K562 (cell line): ENCODE data around the gene RUNX3. TPM values are rescaled to one million over a fixed set of nuclear protein-coding genes. Genes with fewer than 3 reads are reported as not detected.

Experiments used
- BACH1 ChIP-seq: fragments of 200-800 bp; sonication (Bioruptor generic); IDR thresholded peaks from 2 replicates; pipeline ENCODE4 v1.6.1; 2016; ENCODE audit warnings: missing genetic modification characterization, missing compliant biosample characterization
- CBFB ChIP-seq: sonication (generic); formaldehyde crosslinking; IDR thresholded peaks from 2 replicates; pipeline ENCODE4 v1.4.0; 2020; ENCODE audit warnings: mild to moderate bottlenecking, missing genetic modification reagents
- CTBP1 ChIP-seq: fragments of 450-650 bp; IDR thresholded peaks from 2 replicates; pipeline ENCODE4 v1.6.1; 2016; ENCODE audit warnings: borderline replicate concordance
- ETV5 ChIP-seq: sonication (generic); formaldehyde crosslinking; IDR thresholded peaks from 2 replicates; pipeline ENCODE4 v1.4.0; 2020; ENCODE audit warnings: low read depth, mild to moderate bottlenecking, missing genetic modification reagents
- POLR2H ChIP-seq: IDR thresholded peaks from 2 replicates; pipeline ENCODE4 v1.6.1; 2016; ENCODE audit warnings: missing genetic modification characterization, low read depth, mild to moderate bottlenecking, control low read depth, missing compliant biosample characterization, moderate library complexity
- SMC3 ChIP-seq: conservative IDR thresholded peaks from 2 replicates; pipeline ENCODE4 v1.6.1; 2011; ENCODE audit warnings: low read depth, low read length, improper control_type of control experiment; ENCODE audit not compliant: insufficient read depth
- SPI1 ChIP-seq: IDR thresholded peaks from 2 replicates; pipeline ENCODE4 v1.6.1; 2011; ENCODE audit warnings: low read depth, low read length, control low read depth, borderline replicate concordance
- SREBF1 ChIP-seq: fragments of 150-350 bp; IDR thresholded peaks from 2 replicates; pipeline ENCODE4 v1.6.1; 2014; ENCODE audit warnings: antibody characterized with exemption, low read depth, low read length, borderline replicate concordance
- ZNF583 ChIP-seq: fragments of 250-450 bp; sonication (Bioruptor Pico); IDR thresholded peaks from 2 replicates; pipeline ENCODE4 v1.4.0; 2020
- polyA plus RNA-seq, 8 experiments: library from polyadenylated mRNA; depleted of rRNA in 4 of 8; stranded (reverse) in 5 of 8; unstranded in 3 of 8; fragments of >200 nt; fragmentation: Nextera tagmentation in 2 of 8; fragmentation: Illumina TruSeq in 1 of 8; extraction: Ambion mirVana in 2 of 8; extraction: Trizol in 1 of 8; gene quantifications; 2 replicates each; pipeline versions ENCODE4 v1.2.1 to v1.2.3, GENCODE V29; 2011 to 2014; ENCODE audit warnings: inconsistent platforms in 1 of 8, missing spikeins in 1 of 8
- total RNA-seq, 7 experiments: library from RNA; depleted of rRNA in 6 of 7; stranded (reverse); fragments of >200 nt in 6 of 7; fragmentation: Illumina TruSeq in 2 of 7; extraction: Trizol in 2 of 7; gene quantifications; 2 replicates each; pipeline versions ENCODE4 v1.2.1 to v1.2.3, GENCODE V29; 2011 to 2021; ENCODE audit warnings: low replicate concordance in 1 of 7
- TF ChIP-seq, protein P1 (sequence below): sonication (generic); formaldehyde crosslinking; IDR thresholded peaks from 2 replicates; pipeline ENCODE4 v1.8.1; 2023; ENCODE audit warnings: mild to moderate bottlenecking, missing genetic modification reagents, moderate library complexity
- TF ChIP-seq, protein P2 (sequence below), 3 experiments: IDR thresholded peaks in 2 of 3; conservative IDR thresholded peaks in 1 of 3; 2 replicates each; pipeline ENCODE4 v1.5.1; 2011 to 2012; ENCODE audit warnings: low read length in 3 of 3, mild to moderate bottlenecking in 3 of 3, control low read depth in 2 of 3, improper control_type of control experiment in 1 of 3, inconsistent platforms in 1 of 3, low read depth in 1 of 3, mixed read lengths in 1 of 3, moderate library complexity in 1 of 3; ENCODE audit not compliant: insufficient read depth in 2 of 3
- TF ChIP-seq, protein P3 (sequence below): sonication (generic); formaldehyde crosslinking; IDR thresholded peaks from 2 replicates; pipeline ENCODE4 v1.8.0; 2022; ENCODE audit warnings: mild to moderate bottlenecking, missing genetic modification reagents
- TF ChIP-seq, protein P4 (sequence below): fragments of 450-650 bp; formaldehyde crosslinking; IDR thresholded peaks from 2 replicates; pipeline ENCODE4 v1.4.0; 2020; ENCODE audit warnings: mild to moderate bottlenecking, moderate library complexity
- TF ChIP-seq, protein P5 (sequence below): fragments of 250-450 bp; sonication (Bioruptor Pico); IDR thresholded peaks from 2 replicates; pipeline ENCODE4 v1.4.0; 2020

Gene RUNX3
- total and polyA plus RNA-seq, 9 of the 15 experiments (the other 6 are each of a cell fraction or from before 2014, with no cell fraction given) = 0.01 to 0.64 (median 0.09) TPM

DNA sequence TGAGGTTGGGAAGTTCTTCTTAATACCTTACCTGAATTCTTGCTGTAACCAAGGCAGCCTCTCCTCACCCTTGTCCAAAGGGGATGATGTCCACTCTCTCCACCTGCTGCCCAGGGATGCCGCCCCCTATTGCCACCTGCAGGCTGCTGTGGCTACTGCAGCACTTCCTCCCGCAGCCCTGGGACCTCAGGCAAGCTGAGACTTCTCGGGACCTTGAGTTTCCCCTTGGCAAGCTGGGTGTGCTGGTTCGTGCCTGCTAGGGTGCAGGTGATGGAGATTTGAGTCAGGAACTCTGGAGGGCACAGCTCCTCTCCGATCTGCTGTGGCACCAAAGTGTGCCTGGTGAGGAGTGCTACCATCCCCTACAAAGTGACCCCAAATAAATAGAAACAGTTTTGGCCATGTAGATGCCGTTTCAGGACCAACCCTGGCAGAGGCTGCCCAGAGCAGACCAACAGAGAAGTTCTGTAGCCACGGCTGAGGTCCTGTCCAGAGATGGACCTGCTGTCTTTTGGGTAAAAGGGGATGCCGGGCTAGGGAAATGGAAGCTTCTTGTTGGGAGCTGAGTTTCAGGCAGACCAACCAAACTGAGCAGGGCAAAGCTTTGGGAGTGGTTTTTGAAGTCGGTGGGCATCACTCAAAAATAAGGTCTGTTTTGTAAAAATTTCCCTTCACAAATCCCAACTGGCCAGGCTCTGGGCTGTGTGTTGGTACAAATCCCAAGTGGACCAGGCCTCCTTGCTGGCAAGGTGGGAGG, 31.7 kb downstream of the RUNX3 start (continued):
- TF ChIP-seq, protein P1, sequence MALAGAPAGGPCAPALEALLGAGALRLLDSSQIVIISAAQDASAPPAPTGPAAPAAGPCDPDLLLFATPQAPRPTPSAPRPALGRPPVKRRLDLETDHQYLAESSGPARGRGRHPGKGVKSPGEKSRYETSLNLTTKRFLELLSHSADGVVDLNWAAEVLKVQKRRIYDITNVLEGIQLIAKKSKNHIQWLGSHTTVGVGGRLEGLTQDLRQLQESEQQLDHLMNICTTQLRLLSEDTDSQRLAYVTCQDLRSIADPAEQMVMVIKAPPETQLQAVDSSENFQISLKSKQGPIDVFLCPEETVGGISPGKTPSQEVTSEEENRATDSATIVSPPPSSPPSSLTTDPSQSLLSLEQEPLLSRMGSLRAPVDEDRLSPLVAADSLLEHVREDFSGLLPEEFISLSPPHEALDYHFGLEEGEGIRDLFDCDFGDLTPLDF (CRISPR knock-in tag) = no peak
- TF ChIP-seq ZNF583 (no peak), POLR2H (tag) (no peak), SREBF1 (0 out of 2 replicates have a peak, but pooled peaks have one; percentile 16), CTBP1 (peak; percentile 65; the same call in 1 of the 2 replicates), BACH1 (tag) (no peak), ETV5 (CRISPR knock-in tag) (0 out of 2 replicates have a peak, but pooled peaks have one; percentile 43), CBFB (CRISPR knock-in tag) (peak; percentile 40; the same call in 1 of the 2 replicates), SPI1 (peak; percentile 92), SMC3 (peak; percentile 53)
- TF ChIP-seq, protein P2, sequence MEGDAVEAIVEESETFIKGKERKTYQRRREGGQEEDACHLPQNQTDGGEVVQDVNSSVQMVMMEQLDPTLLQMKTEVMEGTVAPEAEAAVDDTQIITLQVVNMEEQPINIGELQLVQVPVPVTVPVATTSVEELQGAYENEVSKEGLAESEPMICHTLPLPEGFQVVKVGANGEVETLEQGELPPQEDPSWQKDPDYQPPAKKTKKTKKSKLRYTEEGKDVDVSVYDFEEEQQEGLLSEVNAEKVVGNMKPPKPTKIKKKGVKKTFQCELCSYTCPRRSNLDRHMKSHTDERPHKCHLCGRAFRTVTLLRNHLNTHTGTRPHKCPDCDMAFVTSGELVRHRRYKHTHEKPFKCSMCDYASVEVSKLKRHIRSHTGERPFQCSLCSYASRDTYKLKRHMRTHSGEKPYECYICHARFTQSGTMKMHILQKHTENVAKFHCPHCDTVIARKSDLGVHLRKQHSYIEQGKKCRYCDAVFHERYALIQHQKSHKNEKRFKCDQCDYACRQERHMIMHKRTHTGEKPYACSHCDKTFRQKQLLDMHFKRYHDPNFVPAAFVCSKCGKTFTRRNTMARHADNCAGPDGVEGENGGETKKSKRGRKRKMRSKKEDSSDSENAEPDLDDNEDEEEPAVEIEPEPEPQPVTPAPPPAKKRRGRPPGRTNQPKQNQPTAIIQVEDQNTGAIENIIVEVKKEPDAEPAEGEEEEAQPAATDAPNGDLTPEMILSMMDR (IDR thresholded peaks at IDR 0.05 in 2 of 3, conservative IDR thresholded peaks at IDR 0.05 in 1 of 3; ENCODE audit: insufficient read depth in 2 of 3, low read depth in 1 of 3, low read length in 3 of 3) = peak; percentile 87 to 93 (median 89)
- TF ChIP-seq, protein P3, sequence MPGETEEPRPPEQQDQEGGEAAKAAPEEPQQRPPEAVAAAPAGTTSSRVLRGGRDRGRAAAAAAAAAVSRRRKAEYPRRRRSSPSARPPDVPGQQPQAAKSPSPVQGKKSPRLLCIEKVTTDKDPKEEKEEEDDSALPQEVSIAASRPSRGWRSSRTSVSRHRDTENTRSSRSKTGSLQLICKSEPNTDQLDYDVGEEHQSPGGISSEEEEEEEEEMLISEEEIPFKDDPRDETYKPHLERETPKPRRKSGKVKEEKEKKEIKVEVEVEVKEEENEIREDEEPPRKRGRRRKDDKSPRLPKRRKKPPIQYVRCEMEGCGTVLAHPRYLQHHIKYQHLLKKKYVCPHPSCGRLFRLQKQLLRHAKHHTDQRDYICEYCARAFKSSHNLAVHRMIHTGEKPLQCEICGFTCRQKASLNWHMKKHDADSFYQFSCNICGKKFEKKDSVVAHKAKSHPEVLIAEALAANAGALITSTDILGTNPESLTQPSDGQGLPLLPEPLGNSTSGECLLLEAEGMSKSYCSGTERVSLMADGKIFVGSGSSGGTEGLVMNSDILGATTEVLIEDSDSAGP (CRISPR knock-in tag) = peak; percentile 45; the same call in 1 of the 2 replicates
- TF ChIP-seq, protein P4, sequence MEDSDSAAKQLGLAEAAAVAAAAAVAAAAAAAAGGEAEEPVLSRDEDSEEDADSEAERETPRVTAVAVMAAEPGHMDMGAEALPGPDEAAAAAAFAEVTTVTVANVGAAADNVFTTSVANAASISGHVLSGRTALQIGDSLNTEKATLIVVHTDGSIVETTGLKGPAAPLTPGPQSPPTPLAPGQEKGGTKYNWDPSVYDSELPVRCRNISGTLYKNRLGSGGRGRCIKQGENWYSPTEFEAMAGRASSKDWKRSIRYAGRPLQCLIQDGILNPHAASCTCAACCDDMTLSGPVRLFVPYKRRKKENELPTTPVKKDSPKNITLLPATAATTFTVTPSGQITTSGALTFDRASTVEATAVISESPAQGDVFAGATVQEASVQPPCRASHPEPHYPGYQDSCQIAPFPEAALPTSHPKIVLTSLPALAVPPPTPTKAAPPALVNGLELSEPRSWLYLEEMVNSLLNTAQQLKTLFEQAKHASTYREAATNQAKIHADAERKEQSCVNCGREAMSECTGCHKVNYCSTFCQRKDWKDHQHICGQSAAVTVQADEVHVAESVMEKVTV (CRISPR knock-in tag) = peak; percentile 48
- TF ChIP-seq, protein P5, sequence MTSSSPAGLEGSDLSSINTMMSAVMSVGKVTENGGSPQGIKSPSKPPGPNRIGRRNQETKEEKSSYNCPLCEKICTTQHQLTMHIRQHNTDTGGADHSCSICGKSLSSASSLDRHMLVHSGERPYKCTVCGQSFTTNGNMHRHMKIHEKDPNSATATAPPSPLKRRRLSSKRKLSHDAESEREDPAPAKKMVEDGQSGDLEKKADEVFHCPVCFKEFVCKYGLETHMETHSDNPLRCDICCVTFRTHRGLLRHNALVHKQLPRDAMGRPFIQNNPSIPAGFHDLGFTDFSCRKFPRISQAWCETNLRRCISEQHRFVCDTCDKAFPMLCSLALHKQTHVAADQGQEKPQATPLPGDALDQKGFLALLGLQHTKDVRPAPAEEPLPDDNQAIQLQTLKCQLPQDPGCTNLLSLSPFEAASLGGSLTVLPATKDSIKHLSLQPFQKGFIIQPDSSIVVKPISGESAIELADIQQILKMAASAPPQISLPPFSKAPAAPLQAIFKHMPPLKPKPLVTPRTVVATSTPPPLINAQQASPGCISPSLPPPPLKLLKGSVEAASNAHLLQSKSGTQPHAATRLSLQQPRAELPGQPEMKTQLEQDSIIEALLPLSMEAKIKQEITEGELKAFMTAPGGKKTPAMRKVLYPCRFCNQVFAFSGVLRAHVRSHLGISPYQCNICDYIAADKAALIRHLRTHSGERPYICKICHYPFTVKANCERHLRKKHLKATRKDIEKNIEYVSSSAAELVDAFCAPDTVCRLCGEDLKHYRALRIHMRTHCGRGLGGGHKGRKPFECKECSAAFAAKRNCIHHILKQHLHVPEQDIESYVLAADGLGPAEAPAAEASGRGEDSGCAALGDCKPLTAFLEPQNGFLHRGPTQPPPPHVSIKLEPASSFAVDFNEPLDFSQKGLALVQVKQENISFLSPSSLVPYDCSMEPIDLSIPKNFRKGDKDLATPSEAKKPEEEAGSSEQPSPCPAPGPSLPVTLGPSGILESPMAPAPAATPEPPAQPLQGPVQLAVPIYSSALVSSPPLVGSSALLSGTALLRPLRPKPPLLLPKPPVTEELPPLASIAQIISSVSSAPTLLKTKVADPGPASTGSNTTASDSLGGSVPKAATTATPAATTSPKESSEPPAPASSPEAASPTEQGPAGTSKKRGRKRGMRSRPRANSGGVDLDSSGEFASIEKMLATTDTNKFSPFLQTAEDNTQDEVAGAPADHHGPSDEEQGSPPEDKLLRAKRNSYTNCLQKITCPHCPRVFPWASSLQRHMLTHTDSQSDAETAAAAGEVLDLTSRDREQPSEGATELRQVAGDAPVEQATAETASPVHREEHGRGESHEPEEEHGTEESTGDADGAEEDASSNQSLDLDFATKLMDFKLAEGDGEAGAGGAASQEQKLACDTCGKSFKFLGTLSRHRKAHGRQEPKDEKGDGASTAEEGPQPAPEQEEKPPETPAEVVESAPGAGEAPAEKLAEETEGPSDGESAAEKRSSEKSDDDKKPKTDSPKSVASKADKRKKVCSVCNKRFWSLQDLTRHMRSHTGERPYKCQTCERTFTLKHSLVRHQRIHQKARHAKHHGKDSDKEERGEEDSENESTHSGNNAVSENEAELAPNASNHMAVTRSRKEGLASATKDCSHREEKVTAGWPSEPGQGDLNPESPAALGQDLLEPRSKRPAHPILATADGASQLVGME (CRISPR knock-in tag) = 0 out of 2 replicates have a peak, but pooled peaks have one; percentile 35
